ENCODE measurements around the gene FSTL4.

Gene FSTL4

DNA sequence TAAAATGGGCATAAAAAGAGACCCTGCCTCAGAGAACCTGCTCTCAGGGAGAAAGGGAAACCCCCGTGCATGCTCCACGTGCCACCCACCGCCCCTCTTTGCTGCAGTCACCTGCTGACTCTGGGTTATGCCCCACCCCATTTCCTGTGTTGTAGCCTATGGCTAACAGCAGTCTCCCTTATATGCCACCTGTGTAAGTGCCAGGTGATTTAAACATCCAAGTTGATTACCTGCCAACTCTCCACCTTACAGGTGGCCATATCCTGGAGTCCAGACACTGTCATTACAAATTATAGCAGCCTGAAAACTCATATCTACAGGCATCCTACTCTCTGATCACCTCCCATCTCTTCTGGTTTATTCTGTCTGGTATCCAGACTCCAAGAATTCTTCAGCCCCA, 318.0 kb downstream of the FSTL4 start:
- TF ChIP-seq, protein P1, sequence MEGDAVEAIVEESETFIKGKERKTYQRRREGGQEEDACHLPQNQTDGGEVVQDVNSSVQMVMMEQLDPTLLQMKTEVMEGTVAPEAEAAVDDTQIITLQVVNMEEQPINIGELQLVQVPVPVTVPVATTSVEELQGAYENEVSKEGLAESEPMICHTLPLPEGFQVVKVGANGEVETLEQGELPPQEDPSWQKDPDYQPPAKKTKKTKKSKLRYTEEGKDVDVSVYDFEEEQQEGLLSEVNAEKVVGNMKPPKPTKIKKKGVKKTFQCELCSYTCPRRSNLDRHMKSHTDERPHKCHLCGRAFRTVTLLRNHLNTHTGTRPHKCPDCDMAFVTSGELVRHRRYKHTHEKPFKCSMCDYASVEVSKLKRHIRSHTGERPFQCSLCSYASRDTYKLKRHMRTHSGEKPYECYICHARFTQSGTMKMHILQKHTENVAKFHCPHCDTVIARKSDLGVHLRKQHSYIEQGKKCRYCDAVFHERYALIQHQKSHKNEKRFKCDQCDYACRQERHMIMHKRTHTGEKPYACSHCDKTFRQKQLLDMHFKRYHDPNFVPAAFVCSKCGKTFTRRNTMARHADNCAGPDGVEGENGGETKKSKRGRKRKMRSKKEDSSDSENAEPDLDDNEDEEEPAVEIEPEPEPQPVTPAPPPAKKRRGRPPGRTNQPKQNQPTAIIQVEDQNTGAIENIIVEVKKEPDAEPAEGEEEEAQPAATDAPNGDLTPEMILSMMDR (IDR thresholded peaks at IDR 0.05; ENCODE audit: low read depth, low read length), result no peak
- no peak for DNase-seq (ENCODE audit: extremely low read depth, low read depth)

DNA sequence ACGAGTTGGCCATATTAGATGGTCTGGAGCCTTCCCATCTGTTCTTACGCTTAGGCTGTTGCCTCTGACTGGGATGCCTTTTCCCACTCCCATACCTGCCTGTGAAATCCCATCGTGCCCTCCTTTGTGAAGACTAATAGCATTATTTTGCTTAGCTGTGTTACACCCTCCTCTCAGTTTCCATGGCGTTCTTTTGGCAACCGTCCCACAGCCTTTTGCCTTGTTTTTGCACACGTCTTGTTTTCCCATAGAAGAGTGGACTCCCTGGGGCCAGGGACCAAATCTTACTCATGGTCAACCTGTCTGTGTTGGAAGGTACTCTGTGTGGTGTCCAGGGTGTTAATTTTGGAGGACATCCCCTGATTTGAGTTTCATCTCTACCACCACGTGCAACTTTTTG, 318.4 kb downstream of the FSTL4 start:
- TF ChIP-seq, protein P1 (IDR thresholded peaks at IDR 0.05; ENCODE audit: low read depth, low read length), result no peak
- no peak for DNase-seq (ENCODE audit: extremely low read depth, low read depth)

DNA sequence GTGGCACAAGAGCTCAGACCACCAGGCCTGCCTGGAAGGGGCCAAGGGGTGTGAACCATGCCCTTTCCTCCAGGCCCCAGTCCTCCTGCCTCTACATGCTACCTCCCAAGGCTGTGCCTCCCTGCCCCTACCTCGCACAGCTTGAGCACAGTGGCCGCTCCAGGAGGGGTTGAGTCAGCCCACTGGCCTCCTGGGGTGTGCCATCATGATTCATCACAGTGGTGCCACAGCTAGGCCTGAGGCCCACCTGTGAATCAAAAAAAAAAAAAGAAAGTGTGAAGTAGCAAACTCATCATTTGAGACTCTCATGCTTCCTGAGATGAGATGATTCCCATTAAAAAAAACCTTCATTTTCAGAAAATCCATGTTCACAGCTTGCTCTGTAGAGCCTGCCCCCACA, 320.0 kb downstream of the FSTL4 start:
- TF ChIP-seq, protein P1 (IDR thresholded peaks at IDR 0.05; ENCODE audit: low read depth, low read length), result no peak
- no peak for DNase-seq (ENCODE audit: extremely low read depth, low read depth)

DNA sequence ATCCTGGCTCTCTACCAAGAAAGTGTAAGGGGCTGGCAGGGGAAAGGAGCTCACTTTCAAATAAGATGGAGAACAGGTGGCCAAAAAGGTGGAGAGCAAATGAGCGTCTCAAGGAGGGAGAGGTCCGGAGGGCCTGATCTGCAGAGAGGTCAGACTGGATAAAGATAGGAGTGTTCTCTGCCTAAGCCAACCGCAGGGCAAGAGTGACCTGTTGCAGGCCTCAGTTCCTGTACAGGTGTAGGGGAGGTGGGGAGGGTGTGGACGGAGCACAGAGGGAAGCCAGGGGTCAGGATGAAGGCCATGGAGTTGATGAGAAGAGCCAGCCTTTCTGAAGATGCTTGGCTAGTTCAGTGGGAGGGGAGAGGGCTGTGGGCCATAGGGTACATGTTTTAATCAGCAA, 320.8 kb downstream of the FSTL4 start:
- DNase-seq (ENCODE audit: extremely low read depth, low read depth), result no peak
- TF ChIP-seq, protein P1 (IDR thresholded peaks at IDR 0.05; ENCODE audit: low read depth, low read length), result no peak

DNA sequence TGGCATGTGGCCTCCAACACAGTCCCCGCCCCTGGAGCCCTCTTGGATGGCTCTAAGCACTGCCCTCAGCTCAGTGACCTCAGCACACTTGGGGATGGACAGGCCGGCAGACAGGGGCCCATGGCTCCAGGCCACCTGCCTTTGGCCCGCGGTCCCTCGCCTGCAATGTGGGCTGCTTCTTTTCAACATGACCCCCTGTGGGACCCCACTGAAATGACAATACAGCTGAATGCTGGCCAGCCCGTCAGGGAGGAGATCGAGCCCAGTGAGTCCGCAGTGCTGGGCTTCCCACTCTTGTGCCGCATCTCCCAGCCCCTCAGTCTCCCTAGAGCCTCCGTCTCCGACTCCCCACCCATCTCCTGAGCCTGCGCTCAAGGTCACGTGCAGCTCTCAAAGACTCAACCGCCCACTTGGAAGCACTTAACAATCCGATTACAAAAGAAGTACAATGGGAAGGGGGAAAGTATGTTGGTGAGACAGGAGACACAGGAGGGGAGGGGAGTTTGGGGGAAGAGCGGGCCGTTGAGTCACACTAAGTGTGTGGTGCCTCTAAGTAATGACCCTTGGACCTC, 321.6 kb downstream of the FSTL4 start:
- DNase-seq (ENCODE audit: extremely low read depth, low read depth), result no peak
- TF ChIP-seq, protein P1 (IDR thresholded peaks at IDR 0.05; ENCODE audit: low read depth, low read length), result no peak

DNA sequence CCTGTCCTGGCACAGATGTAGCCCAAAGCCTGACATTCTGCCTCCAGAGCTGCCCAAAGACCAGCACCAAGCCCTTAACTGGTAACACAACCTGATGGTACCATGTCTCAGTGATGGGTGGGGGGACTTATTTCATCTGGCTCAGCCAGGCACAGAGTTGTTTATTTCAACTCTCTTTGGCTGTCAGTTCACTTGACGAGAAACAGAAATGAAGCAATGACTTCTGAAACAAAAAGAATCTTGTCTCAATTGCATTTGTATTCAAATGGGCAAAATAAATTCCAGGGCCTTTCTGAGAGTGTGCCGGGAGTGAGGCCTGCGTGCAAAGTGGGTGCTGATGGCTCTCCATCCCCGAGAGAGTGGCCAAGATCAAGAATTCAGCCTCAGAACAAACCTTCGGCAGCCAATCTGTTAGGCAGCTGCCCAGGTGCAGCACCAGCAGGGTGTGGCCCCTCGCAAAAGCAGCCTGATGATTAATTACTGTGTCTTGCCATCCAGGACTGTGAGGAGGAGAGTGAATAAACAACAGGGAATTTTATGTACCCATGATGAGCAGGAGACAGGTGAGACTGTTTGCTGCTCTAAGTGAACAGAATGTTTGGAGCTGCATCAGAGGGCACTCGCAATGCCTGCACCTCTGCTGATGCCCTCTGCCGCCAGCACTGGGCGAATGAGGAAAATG, 322.5 kb downstream of the FSTL4 start:
- TF ChIP-seq, protein P1 (IDR thresholded peaks at IDR 0.05; ENCODE audit: low read depth, low read length), result no peak
- no peak for DNase-seq (ENCODE audit: extremely low read depth, low read depth)

DNA sequence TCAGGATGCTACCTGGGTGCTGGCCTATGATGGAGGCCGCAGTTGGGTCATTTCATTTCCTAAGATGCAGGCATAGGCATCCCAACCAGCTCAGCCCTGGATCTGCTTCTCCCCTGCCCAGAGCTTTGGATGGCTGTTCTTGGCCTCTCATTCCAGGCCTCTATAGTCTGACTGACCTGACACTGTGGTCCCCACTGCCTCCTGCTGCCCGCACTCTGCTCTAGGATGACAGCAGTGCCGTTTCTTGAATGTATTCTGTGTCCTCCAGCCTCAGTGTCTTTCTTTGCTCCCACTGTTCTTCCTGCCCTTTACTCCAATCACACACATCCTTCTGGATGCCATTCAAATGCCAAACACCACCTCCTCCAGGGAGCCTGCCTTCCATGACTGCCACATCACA, 324.8 kb downstream of the FSTL4 start:
- DNase-seq (ENCODE audit: extremely low read depth, low read depth), result no peak
- TF ChIP-seq, protein P1 (IDR thresholded peaks at IDR 0.05; ENCODE audit: low read depth, low read length), result peak; percentile 53
